BLaER1 treated with 17β-estradiol and CSF1 and Interleukin-3, amounts not matched to agents 10 nM and 100 nM (cell line): ENCODE measurements around the gene AHRR.
"Not testable (repeated sequence)": the region's sequence is repeated elsewhere in the genome, so short reads cannot be mapped to it uniquely, and the experiment has no call there.

Source experiments
- H3K27ac ChIP-seq, 11 experiments: shearing (Covaris generic); formaldehyde crosslinking; 2 replicates each; pipeline ENCODE4 v1.8.1; 2022
- H3K27me3 ChIP-seq, 11 experiments: shearing (Covaris generic); formaldehyde crosslinking; 2 replicates each; pipeline ENCODE4 v1.8.1; 2022
- H3K36me3 ChIP-seq, 11 experiments: shearing (Covaris generic); formaldehyde crosslinking; 2 replicates each; pipeline ENCODE4 v1.8.1; 2022
- H3K4me1 ChIP-seq, 10 experiments: shearing (Covaris generic); formaldehyde crosslinking; 2 replicates each; pipeline ENCODE4 v1.8.1; 2022
- H3K4me2 ChIP-seq, 11 experiments: shearing (Covaris generic); formaldehyde crosslinking; 2 replicates each; pipeline ENCODE4 v1.8.1; 2022
- H3K4me3 ChIP-seq, 10 experiments: shearing (Covaris generic); formaldehyde crosslinking; 2 replicates each; pipeline ENCODE4 v1.8.1; 2022
- H3K9ac ChIP-seq, 11 experiments: shearing (Covaris generic); formaldehyde crosslinking; 2 replicates each; pipeline ENCODE4 v1.8.1; 2022
- H3K9me3 ChIP-seq, 11 experiments: shearing (Covaris generic); formaldehyde crosslinking; replicated peaks in 1 of 11; 2 replicates each; pipeline ENCODE4 v1.8.1; 2022
- H4K20me1 ChIP-seq, 11 experiments: shearing (Covaris generic); formaldehyde crosslinking; 2 replicates each; pipeline ENCODE4 v1.8.1; 2022
- Cebpa-rat ChIP-seq, 11 experiments: shearing (Covaris generic); IDR thresholded peaks; 2 replicates each; pipeline ENCODE4 v1.8.1; 2022

The AHRR gene

GRCh38 chr5:305050-305449 is 16.5 kb upstream of the AHRR start:
- Histone ChIP-seq H4K20me1 (peaks cover 91 to 97% (median 93%) of the 10 kb centered on the region in 11 experiments), H3K27me3 (no peaks in the 10 kb centered on the region), H3K9me3 (no peaks in the 10 kb centered on the region), H3K36me3 (peaks cover 32 to 64% (median 40%) of the 10 kb centered on the region in 11 experiments), H3K4me2 (no peak overlapping the region), H3K9ac (no peak overlapping the region), H3K27ac (no peak overlapping the region), H3K4me3 (no peak overlapping the region), H3K4me1 (peaks cover 20 to 50% (median 31%) of the 10 kb centered on the region in 10 experiments)
- no peak for TF ChIP-seq Cebpa-rat (IDR thresholded peaks at IDR 0.05)

GRCh38 chr5:305459-305858 is 16.1 kb upstream of the AHRR start:
- H4K20me1 ChIP-seq, result peaks cover 91 to 97% (median 93%) of the 10 kb centered on the region in 11 experiments
- no peak overlapping the region for H3K27ac ChIP-seq
- H3K4me3 ChIP-seq, result no peak overlapping the region
- no peaks in the 10 kb centered on the region for H3K9me3 ChIP-seq
- peaks cover 32 to 68% (median 41%) of the 10 kb centered on the region in 11 experiments for H3K36me3 ChIP-seq
- no peak overlapping the region for H3K4me2 ChIP-seq
- H3K4me1 ChIP-seq, result peaks cover 24 to 54% (median 35%) of the 10 kb centered on the region in 10 experiments
- no peaks in the 10 kb centered on the region for H3K27me3 ChIP-seq
- H3K9ac ChIP-seq, result no peak overlapping the region
- TF ChIP-seq Cebpa-rat (IDR thresholded peaks at IDR 0.05), result no peak

GRCh38 chr5:306011-306805 is 15.3 kb upstream of the AHRR start:
- peaks cover 91 to 97% (median 93%) of the 10 kb centered on the region in 11 experiments for H4K20me1 ChIP-seq

GRCh38 chr5:307306-307705 is 14.2 kb upstream of the AHRR start:
- Histone ChIP-seq H3K27me3 (no peaks in the 10 kb centered on the region; a peak in 1 of 22 replicates), H3K9me3 (no peaks in the 10 kb centered on the region), H3K4me2 (peak overlapping the region in 6 of 11 experiments; percentile 51 to 89 (median 86); a peak in 8 of 22 replicates), H3K4me3 (no peak overlapping the region), H4K20me1 (peaks cover 91 to 97% (median 93%) of the 10 kb centered on the region in 11 experiments), H3K9ac (0 out of 22 replicates have a peak overlapping the region, but pooled peaks of 1 of the 11 experiments have one; percentile 43), H3K36me3 (peaks cover 36 to 68% (median 45%) of the 10 kb centered on the region in 11 experiments), H3K4me1 (peaks cover 43 to 57% (median 51%) of the 10 kb centered on the region in 10 experiments), H3K27ac (0 out of 22 replicates have a peak overlapping the region, but pooled peaks of 1 of the 11 experiments have one; percentile 2)
- no peak for TF ChIP-seq Cebpa-rat (IDR thresholded peaks at IDR 0.05)

More at GRCh38 chr5:306011-306805, 15.3 kb upstream of the AHRR start:
- Histone ChIP-seq H3K27me3 (no peaks in the 10 kb centered on the region), H3K4me2 (no peak overlapping the region), H3K27ac (no peak overlapping the region), H3K4me3 (no peak overlapping the region), H3K36me3 (peaks cover 32 to 67% (median 41%) of the 10 kb centered on the region in 11 experiments), H3K9ac (no peak overlapping the region), H3K4me1 (peaks cover 32 to 55% (median 42%) of the 10 kb centered on the region in 10 experiments), H3K9me3 (no peaks in the 10 kb centered on the region)
- TF ChIP-seq Cebpa-rat (IDR thresholded peaks at IDR 0.05), result no peak

GRCh38 chr5:307794-308579 is 13.5 kb upstream of the AHRR start:
- peaks cover 43 to 64% (median 58%) of the 10 kb centered on the region in 10 experiments for H3K4me1 ChIP-seq

GRCh38 chr5:308672-309271 is 12.7 kb upstream of the AHRR start:
- peak overlapping the region; percentile 29 to 91 (median 66) for H3K4me2 ChIP-seq
- peaks cover 91 to 97% (median 93%) of the 10 kb centered on the region in 11 experiments for H4K20me1 ChIP-seq
- no peak for TF ChIP-seq Cebpa-rat (IDR thresholded peaks at IDR 0.05)
- no peaks in the 10 kb centered on the region for H3K9me3 ChIP-seq
- H3K4me3 ChIP-seq, result no peak overlapping the region
- H3K4me1 ChIP-seq, result peaks cover 43 to 71% (median 65%) of the 10 kb centered on the region in 10 experiments
- H3K9ac ChIP-seq, result peak overlapping the region in 3 of 11 experiments; percentile 15 to 55 (median 38); a peak in 3 of 22 replicates
- 0 out of 22 replicates have a peak overlapping the region, but pooled peaks of 1 of the 11 experiments have one; percentile 6 for H3K27ac ChIP-seq
- peaks cover 40 to 78% (median 57%) of the 10 kb centered on the region in 11 experiments for H3K36me3 ChIP-seq
- H3K27me3 ChIP-seq, result no peaks in the 10 kb centered on the region; a peak in 1 of 22 replicates

More at GRCh38 chr5:307794-308579, 13.5 kb upstream of the AHRR start:
- H3K9ac ChIP-seq, result peak overlapping the region in 4 of 11 experiments; percentile 38 to 55 (median 41); a peak in 4 of 22 replicates
- H3K27me3 ChIP-seq, result no peaks in the 10 kb centered on the region; a peak in 1 of 22 replicates
- H3K4me3 ChIP-seq, result no peak overlapping the region
- peak overlapping the region; percentile 29 to 91 (median 66) for H3K4me2 ChIP-seq
- TF ChIP-seq Cebpa-rat (IDR thresholded peaks at IDR 0.05), result no peak
- peaks cover 36 to 74% (median 49%) of the 10 kb centered on the region in 11 experiments for H3K36me3 ChIP-seq
- H4K20me1 ChIP-seq, result peaks cover 91 to 97% (median 93%) of the 10 kb centered on the region in 11 experiments
- no peaks in the 10 kb centered on the region for H3K9me3 ChIP-seq
- H3K27ac ChIP-seq, result 0 out of 22 replicates have a peak overlapping the region, but pooled peaks of 2 of the 11 experiments have one; percentile 2 to 6

GRCh38 chr5:309831-310230 is 11.7 kb upstream of the AHRR start:
- H3K9me3 ChIP-seq, H3K27ac ChIP-seq, H3K27me3 ChIP-seq, H3K4me3 ChIP-seq, H3K9ac ChIP-seq: not testable (repeated sequence)
- Histone ChIP-seq H3K36me3 (peaks cover 44 to 86% (median 66%) of the 10 kb centered on the region in 11 experiments), H3K4me1 (peaks cover 43 to 82% (median 76%) of the 10 kb centered on the region in 10 experiments), H3K4me2 (peak overlapping the region; percentile 76 to 91 (median 87)), H4K20me1 (peaks cover 99 to 100% (median 100%) of the 10 kb centered on the region in 11 experiments)

- peak overlapping the region in 2 of 11 experiments; percentile 5 to 11; a peak in 1 of 22 replicates for H3K9ac ChIP-seq
- H3K4me3 ChIP-seq, result peak overlapping the region in 1 of 10 experiments; percentile 17; a peak in 3 of 20 replicates
- peaks cover 37 to 86% (median 64%) of the 10 kb centered on the region in 11 experiments for H3K36me3 ChIP-seq
- H3K27ac ChIP-seq, result no peak overlapping the region
- no peaks in the 10 kb centered on the region for H3K9me3 ChIP-seq
- H3K4me2 ChIP-seq, result peak overlapping the region; percentile 76 to 91 (median 87)
- H4K20me1 ChIP-seq, result peaks cover 99 to 100% (median 100%) of the 10 kb centered on the region in 11 experiments
- H3K27me3 ChIP-seq, result no peaks in the 10 kb centered on the region; a peak in 1 of 22 replicates
- no peak for TF ChIP-seq Cebpa-rat (IDR thresholded peaks at IDR 0.05)
- peaks cover 43 to 85% (median 83%) of the 10 kb centered on the region in 10 experiments for H3K4me1 ChIP-seq
Observed at GRCh38 chr5:310516-310915, 11.0 kb upstream of the AHRR start.
